Measurements from ENCODE around the gene GMNC. TPM values are rescaled to one million over a fixed set of nuclear protein-coding genes. Genes with fewer than 3 reads are reported as not detected.

Gene GMNC
- total RNA-seq: 1.5 and 2.0 TPM in 2 replicates

GRCh38 chr3:190862209-190863118 is at the start of gene GMNC:
Gene GMNC, minus strand, starts transcription at chr3:190862694. Its CDS starts 79 bp downstream, at chr3:190862615.

